ENCODE measurements around the gene PKD1. TPM values are rescaled to one million over a fixed set of nuclear protein-coding genes. Genes with fewer than 3 reads are reported as not detected.
"Not testable (repeated sequence)": the region's sequence is repeated elsewhere in the genome, so short reads cannot be mapped to it uniquely, and the experiment has no call there.

The PKD1 gene
- polyA plus RNA-seq, 1 donor: 140 TPM

GRCh38 chr16:2108446-2109270 is 27.0 kb downstream of the PKD1 start:
- not testable (repeated sequence) for DNase-seq (ENCODE audit: low read depth)

- DNase-seq (ENCODE audit: low read depth): not testable (repeated sequence)
Measured at GRCh38 chr16:2107791-2108125, 27.9 kb downstream of the PKD1 start.

GRCh38 chr16:2107121-2107790 is 28.4 kb downstream of the PKD1 start:
- DNase-seq (ENCODE audit: low read depth): not testable (repeated sequence)

- DNase-seq (ENCODE audit: low read depth): not testable (repeated sequence)
Measured at GRCh38 chr16:2106211-2106610, 29.5 kb downstream of the PKD1 start.

DNA sequence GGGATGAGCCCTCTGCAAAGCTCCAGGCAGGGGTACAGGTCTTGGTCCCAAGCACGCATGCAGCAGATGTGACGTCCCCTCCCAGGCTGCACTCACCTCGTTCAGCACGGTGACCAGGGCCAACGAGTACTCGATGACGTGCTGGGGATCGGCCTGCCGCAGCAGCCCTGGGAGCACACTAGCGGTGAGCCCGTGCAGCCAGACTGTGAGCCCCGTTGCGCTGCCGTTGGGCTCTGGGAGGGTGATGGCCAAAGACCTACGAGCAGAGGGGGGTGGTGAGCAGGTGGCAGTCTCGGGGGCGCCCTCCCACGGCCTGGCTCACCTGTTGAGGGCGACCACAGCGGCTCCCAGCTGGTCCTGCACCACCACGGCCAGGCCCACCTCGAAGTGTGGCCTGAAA is 29.9 kb downstream of the PKD1 start:
- DNase-seq (ENCODE audit: low read depth): not testable (repeated sequence)

DNA sequence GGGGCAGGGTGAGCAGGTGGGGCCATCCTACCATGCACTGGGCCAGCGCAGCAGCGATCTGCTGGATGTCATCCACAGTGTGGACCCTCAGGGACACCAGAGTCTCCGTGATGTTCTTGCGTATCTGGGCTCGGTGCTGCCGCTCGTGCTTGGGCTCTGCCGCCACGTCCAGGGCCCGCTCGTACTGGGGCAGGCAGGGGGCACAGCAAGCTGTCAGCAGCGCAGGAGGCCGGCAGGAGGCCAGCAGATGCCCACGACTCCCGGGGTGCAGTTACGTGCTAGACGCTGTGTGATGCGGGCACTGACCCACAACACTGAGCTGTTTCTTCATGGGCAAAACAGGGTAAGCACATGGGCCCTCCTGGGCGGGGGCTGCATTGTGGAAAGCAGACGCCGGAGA is 30.4 kb downstream of the PKD1 start:
- not testable (repeated sequence) for DNase-seq (ENCODE audit: low read depth)

DNA sequence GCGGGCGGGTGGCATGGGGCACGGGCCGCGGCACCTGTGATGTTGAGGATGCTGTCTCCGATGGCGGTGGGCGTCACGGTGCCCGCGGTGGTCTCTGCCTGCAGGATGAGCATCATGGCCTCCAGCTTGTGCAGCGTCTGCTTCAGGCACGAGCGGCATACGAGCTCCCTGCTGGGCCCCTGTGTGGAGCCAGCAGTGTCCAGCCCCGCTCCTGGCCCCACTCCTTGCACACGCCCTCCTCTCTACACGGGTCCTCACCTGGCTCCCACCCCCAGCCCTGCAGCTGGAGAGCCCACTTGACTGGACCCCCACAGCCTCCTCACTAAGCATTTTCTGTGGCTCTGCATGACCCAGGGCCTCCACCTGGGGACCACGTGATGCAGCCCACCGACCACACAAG is 31.2 kb downstream of the PKD1 start:
- DNase-seq (ENCODE audit: low read depth): not testable (repeated sequence)

DNA sequence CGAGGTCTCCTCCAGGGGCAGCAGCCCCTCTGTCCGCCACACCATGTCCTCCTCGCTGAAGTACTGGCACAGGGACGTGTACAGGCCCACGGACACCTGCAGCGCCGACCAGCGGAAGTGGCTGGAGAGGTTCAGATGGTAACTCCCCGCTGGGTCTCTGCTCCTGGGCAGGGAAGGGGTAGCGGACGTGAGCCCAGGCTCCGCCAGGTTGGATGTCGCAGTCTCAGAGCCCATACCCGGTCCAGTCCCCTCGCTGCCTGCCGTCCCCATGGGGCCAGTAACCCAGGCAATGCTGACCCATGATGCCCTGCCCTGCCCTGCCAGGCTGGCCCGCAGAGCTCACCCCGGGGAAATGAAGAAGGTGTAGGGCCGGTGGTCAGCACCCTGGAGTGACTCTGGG is 33.2 kb downstream of the PKD1 start:
- DNase-seq (ENCODE audit: low read depth): no peak

GRCh38 chr16:2101581-2101980 is 34.1 kb downstream of the PKD1 start:
- DNase-seq (ENCODE audit: low read depth): not testable (repeated sequence)

GRCh38 chr16:2097689-2098088 is 38.0 kb downstream of the PKD1 start:
- not testable (repeated sequence) for DNase-seq (ENCODE audit: low read depth)

DNA sequence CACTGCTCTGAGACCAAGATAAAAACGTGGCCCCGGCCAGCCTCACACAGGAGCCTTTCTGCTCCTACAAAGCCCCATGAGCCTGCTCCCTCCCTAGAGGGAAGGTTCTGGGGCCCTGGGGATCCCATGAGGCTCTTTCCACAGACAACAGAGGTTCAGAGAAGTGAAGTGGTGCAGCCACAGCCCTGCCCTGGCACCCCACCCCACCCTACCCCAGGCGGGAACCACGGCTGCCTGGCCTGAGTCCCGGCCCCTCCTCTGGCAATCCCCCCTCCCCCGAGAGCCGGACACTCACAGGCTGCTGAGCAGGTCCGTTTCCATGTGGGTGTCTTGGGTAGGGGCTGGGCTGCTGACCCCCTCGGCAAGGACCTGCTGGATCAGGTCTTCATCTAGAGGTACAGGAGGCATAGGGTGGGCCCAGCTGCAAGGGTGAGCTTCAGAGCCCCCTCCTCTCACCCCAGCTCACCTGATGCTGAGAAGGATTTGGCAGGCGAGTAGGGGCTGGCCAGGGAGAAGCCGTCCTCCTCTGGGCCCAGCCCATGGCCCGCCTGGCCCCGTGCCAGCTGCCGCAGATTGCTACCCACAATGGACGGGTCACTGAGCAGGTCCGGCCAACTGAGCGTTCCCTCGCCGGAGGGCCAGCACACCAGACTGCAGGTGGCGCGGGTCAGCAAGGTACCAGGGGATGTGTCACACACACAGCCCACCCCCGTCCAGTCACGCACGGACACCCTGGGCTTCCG is 38.7 kb downstream of the PKD1 start:
- DNase-seq (ENCODE audit: low read depth): no peak

DNA sequence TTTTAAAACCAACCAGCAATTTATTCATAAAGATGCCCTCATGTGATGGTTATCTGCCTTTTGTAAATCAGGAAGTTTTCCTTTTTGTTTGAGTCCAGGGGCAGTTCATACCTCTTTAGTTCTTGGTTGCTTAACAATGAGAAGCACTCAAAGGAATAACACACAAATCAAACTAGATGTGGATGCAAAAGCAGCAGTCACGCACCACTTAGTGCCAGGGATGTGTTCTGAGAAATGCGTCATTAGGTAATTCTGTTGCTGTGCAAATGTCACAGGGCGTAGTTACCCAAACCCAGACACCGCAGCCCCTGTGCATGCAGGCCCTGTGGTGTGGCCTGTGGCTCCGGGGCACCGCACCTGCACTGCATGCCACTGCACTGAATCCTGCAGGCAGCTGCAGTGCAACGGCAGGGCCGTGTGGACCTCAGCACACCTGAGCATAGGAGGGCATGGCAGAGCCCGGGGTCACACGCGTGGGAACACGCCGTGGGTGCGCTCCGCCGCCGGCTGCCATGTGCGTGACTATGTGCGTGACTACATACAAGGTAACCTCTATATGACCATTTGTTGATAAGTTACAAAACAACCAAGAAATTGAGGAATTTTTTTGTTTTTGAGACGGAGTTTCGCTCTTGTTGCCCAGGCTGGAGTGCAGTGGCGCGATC is 39.6 kb downstream of the PKD1 start:
- no peak for DNase-seq (ENCODE audit: low read depth)

DNA sequence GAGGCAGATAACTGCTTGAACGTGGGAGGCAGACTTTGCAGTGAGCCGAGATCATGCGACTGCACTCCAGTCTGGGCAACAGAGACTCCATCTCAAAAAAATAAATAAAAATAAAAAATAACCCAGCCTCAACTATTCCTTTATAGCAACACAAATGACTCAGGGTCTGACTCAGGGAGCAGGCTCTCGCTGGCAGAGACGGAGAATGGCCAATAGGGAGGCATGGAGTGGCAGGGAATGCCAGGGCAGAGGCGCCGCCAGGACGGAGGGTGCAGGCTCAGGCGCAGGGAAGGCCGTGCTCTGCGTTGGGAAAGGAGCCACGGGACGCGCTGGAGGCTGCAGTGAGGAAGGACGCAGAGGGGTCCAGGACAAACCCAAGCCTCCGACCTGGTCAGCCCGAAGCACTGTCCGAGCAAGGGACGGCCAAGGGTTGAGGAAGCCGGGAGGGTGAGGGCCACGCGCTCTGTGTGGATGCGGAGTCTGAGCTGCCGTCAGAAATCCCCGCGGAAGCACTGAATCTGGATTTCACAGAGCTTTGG is 40.3 kb downstream of the PKD1 start:
- no peak for DNase-seq (ENCODE audit: low read depth)

GRCh38 chr16:2093793-2094192 is 41.9 kb downstream of the PKD1 start:
- no peak for DNase-seq (ENCODE audit: low read depth)

GRCh38 chr16:2092866-2093265 is 42.8 kb downstream of the PKD1 start:
- no peak for DNase-seq (ENCODE audit: low read depth)

DNA sequence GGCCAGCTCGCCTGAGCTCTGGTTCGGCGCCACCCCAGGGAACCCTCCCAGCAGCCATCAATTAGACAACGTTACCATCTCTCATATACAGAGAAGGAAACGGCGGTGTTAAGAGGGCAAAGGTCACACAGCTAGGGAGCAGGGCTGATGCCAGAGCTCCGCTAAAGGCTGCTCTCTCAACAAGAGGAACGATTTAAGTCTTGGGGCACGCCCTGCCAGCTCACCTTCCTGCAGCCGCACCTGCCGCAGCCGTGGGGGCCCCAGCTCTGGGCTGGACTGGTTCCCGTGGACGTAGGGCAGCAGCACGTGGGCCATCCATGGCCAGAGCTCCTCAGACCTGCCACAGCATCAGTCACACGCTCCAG is 43.5 kb downstream of the PKD1 start:
- no peak for DNase-seq (ENCODE audit: low read depth)

GRCh38 chr16:2091547-2092255 is 44.0 kb downstream of the PKD1 start:
- DNase-seq (ENCODE audit: low read depth): no peak

DNA sequence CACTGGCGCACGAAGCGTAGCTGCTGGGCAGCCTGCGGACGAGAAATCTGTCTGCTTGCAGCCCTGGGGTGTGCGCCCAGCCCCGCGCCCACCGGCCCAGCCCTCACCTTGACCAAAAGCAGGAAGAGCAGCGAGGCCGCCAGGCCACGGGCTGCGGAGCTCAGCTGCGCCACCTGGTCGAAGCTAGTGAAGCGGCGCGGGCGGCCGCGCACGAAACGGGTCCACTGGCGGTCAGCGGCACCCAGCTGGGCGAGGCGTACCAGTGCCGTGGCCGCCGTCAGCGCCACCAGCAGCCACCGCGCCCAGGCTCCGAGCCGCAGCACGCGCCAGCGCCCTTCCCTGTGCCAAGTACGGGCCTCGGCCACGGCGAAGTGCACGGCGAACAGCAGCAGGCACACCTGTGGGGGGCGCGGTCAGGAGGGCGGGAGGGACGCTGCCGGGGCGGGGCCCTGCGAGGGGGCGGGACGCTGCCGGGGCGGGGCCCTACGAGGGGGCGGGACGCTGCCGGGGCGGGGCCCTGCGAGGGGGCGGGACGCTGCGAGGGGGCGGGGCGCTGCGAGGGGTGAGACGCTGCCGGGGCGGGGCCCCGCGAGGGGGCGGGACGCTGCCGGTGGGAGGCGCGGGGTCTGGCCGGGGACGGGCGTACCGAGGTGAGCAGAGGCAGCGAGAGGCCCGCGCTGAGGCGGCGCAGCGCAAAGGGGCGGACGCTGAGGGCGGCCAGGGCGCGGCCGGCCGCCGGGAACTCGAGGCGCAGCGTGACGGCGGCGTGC is 44.7 kb downstream of the PKD1 start:
- DNase-seq (ENCODE audit: low read depth): peak; percentile 20

- DNase-seq (ENCODE audit: low read depth): no peak
Measured at GRCh38 chr16:2090481-2090776, 45.3 kb downstream of the PKD1 start.

DNA sequence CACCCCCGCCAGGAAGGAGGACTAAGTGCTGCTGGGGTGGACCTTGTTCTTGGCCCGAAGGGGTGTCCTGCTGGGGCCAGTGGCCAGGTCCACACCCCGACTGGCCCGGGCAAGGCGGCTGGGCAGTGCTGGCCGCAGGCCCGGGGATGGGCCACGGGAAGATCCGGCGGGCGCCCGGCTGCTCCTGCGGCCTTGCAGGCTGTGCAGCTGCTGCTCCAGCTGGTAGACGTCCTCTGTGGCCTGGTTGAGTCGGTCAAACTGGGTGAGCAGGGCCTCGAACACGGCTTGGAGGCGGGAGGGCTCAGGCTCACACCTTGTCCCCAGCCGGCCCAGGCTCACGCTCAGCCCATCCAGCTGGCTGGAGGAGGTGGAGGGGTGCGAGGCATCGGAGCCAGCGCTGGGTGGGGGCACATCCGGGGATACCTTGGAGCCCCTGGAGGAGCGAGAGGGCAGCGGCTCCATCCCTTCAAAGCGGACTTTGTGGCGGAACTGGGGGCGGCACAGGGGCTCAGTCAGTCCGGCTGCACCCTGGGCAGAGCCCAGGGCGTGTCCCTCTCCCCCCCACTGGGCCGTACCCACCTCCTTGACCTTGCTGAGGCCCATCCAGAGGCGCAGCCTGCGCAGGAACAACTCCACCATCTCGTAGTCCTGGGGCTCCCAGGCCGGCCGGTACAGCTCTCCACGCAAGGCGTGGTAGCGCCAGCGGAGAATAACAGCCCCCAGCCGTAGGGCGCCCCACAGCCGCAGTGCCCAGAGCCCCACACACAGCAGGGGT is 45.8 kb downstream of the PKD1 start:
- no peak for DNase-seq (ENCODE audit: low read depth)

Measured in forelimb muscle (tissue), 1 donor.